A172 (cell line): ENCODE measurements around the gene MAGI1. TPM values are rescaled to one million over a fixed set of nuclear protein-coding genes. Genes with fewer than 3 reads are reported as not detected.
A peak's percentile ranks its signal among the peaks of the same experiment; 100 is the strongest.
"Not testable (repeated sequence)": the region's sequence is repeated elsewhere in the genome, so short reads cannot be mapped to it uniquely, and the experiment has no call there.

Source experiments
- DNase-seq: peaks from one replicate; pipeline ENCODE4 v3.0.0-alpha.2; 2015; ENCODE audit warnings: low spot score
- total RNA-seq: library from RNA; depleted of rRNA; stranded (reverse); fragments of >200 nt; shearing (Covaris generic); gene quantifications from 2 replicates; pipeline ENCODE4 v1.2.3, GENCODE V29; 2014

The MAGI1 gene
- total RNA-seq, 1 experiment from 2014 or later, result 4.7 TPM

- peak; percentile 13 for DNase-seq
Measured at GRCh38 chr3:66039590-66039887, 821 bp upstream of the MAGI1 start.

- DNase-seq, result no peak
Measured at GRCh38 chr3:66038384-66038725, 363 bp downstream of the MAGI1 start.

- DNase-seq, result no peak
Measured at GRCh38 chr3:66037986-66038369, 740 bp downstream of the MAGI1 start.

DNA sequence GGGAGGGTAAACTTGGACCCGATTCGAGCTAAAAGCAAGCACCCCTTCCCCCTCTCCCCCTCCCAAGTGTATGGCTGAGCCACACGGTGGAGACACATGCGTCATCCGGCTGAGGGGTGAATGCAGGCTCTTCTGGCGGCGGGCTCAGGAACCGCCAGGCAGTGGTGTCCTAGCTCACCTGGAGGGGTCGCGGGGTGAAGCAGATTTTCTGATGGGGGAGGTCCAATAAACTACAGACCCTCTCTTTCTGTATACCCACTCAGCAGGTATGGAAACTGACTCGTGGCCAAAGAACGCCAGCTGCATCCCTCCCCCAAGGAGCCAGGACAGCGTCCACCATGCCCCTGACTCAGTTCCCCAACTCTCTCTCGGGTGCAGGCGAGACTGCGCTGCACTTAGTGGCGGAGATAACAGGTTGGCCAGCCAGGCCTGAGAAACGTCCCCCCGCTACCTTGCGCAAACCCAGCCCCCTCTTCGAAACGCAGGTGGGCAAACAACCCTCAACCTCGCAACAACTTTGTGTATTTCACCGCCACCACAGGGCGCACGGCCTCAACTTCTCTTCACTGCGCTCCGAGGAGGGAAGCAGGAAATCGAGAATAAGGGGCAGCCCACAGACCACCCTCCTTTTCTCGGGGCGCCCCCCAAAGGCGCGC lies 1.3 kb downstream of the MAGI1 start:
- DNase-seq, result peak; percentile 33

- no peak for DNase-seq
Measured at GRCh38 chr3:66036586-66037148, 2.1 kb downstream of the MAGI1 start.

GRCh38 chr3:66035763-66036477 lies 2.8 kb downstream of the MAGI1 start:
- DNase-seq, result peak; percentile 5

DNA sequence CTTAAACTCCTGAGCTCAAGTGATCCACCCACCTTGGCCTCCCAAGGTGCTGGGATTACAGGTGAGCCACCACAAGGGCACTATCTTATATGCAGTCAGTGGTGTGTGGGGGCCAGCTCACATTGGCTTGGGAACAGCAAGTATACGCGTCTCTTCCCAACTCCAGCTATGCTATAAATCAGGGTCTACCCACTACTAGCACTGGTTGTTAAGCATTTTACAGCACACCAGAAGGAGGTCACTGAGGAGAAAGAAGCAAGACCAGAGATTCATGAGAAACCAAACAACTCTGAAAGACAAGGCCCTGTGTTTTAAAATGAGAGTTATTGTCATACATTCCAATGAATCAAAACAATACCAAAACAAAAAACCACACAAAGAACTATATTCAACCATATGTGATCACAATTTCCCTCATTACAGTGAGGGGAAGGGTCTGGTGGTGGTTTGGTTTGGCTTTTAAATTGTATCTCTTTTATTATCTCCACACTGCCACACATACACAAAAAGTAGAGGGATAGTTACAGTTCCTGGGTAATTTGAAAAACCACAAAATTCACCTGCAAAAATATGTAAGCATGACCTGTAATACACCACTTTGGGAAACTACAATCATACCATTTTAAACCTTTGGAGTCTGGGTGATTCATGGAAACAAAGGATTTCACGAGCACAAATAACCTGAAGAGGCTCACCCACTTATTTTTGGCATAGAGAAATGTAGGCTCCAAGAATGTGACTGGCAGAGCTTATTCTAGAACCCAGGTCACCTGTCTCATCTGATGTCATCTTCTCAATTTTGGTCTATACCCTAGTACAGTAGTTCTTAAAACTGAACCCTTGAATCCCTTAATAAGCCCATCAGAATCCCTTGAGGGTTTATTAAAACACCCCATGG lies 5.2 kb downstream of the MAGI1 start:
- no peak for DNase-seq

GRCh38 chr3:66031102-66031698 lies 7.5 kb downstream of the MAGI1 start:
- no peak for DNase-seq

DNA sequence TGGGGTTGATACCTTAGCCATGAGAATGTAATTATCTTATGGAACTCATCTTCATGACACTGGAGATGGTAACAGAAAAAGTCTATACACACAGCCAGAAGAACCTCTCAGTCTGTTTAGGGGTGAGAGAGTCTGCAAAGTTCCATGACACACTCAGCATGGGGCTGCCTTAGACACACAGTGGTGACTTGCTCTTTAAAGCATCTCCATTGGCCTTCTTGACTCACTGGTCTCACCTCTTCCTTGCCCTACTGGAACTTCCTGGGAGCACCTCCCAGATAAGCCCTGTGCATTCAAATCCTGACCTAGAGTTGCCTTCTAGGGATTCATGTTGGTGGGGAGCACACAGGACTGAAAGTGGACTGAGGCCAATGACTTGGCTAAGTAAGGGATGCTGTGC lies 9.3 kb downstream of the MAGI1 start:
- DNase-seq, result no peak

- no peak for DNase-seq
Measured at GRCh38 chr3:66029014-66029413, 9.7 kb downstream of the MAGI1 start.

- DNase-seq, result no peak
Measured at GRCh38 chr3:66028457-66028856, 10.3 kb downstream of the MAGI1 start.

- not testable (repeated sequence) for DNase-seq
Measured at GRCh38 chr3:66027099-66027498, 11.6 kb downstream of the MAGI1 start.

DNA sequence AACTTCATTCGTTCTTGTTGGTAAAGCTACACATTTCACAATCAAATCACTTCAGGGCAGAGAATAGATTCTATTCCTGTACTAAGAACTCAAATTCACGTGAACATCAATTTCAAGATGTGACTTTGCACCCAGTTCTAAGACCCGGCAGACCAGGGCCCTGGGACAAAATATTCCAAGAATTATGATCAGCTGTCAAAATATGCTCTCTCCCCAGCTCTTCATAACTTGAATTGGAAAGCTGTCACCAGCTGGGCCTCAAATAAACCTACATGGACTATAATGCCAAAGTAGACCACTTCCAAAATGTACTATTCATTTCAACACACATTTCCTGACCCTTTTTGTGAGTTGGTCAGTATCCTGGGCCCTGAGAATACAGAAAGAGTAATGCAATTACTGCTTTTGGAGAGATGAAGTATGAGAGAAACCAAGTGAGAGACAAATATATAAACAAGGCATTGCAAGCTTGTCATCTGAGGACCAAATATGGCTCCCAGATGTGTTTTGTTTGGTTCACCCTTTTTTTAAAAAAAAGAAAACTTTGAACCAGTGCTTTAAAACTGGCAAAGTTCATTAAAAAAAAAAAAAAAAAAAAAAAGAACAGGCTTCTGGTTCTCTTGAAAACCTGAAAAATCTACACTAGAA lies 14.9 kb downstream of the MAGI1 start:
- DNase-seq, result no peak

GRCh38 chr3:66023229-66023628 lies 15.5 kb downstream of the MAGI1 start:
- DNase-seq, result no peak

DNA sequence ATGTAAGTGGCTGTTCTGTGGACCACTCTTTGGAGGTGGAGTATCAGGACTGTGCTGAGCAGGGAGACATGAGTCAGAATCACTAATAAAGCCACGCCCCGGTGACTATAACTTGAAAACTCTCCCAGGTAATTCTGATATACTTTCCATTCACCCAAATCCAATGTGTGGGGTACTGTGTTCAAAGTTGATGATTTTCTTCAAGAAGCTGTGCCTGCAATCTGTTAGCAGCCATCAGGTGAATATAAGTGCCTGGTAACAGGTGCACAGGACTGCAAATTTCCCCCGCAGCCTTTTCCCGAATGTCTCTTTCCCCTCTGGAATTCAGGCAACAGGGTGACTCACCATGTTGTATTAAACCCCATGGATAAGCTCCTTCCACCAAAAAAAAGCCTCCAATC lies 17.0 kb downstream of the MAGI1 start:
- peak; percentile 67 for DNase-seq

GRCh38 chr3:66019896-66020295 lies 18.8 kb downstream of the MAGI1 start:
- DNase-seq, result no peak

- no peak for DNase-seq
Measured at GRCh38 chr3:66018057-66019033, 20.4 kb downstream of the MAGI1 start.

DNA sequence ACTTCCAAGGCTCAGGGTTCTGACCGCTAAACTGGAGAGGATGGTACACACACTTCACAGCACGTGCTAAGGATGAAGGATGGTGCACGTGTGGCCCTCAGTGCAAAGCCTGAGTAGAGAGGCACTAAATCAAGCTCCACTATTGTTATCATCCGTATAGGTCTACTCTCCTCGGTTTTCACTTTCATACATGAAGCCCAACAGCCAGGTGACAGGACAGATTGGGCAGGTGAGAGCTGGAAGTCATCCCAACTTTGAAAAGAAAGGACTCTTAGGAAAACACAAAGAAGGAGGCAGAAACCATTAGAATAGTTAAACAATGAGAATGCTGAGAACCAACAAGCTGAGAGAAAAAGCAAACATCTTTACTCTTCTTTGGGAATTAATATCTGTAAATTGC lies 21.1 kb downstream of the MAGI1 start:
- DNase-seq, result no peak

DNA sequence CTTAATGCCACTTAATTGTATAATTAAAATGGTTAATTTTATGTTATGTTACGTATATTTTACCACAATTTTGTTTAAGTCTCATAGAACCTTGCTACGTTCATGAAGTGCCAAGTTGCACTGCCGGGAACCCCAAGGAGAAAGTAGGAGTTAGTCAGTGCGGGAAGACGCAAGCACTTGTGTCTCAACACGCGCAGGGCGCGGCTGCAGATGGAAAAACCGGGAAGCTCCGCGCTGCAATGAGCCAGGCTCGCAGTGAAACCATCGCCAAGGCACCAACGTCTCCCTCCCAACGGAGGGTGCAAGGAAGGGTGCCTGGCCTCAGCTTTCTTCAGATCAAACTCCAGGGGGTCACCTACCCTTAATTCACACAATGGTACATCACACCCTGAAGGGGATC lies 21.6 kb downstream of the MAGI1 start:
- DNase-seq, result no peak

GRCh38 chr3:66015841-66016240 lies 22.9 kb downstream of the MAGI1 start:
- no peak for DNase-seq
